ENCODE data around the gene DNPH1. TPM values are rescaled to one million over a fixed set of nuclear protein-coding genes. Genes with fewer than 3 reads are reported as not detected.

The DNPH1 gene
- total and polyA plus RNA-seq, 10 of the 15 experiments (the other 5 are each of a cell fraction or from before 2014, with no cell fraction given): 7.0 to 136 (median 67.7) TPM

DNA sequence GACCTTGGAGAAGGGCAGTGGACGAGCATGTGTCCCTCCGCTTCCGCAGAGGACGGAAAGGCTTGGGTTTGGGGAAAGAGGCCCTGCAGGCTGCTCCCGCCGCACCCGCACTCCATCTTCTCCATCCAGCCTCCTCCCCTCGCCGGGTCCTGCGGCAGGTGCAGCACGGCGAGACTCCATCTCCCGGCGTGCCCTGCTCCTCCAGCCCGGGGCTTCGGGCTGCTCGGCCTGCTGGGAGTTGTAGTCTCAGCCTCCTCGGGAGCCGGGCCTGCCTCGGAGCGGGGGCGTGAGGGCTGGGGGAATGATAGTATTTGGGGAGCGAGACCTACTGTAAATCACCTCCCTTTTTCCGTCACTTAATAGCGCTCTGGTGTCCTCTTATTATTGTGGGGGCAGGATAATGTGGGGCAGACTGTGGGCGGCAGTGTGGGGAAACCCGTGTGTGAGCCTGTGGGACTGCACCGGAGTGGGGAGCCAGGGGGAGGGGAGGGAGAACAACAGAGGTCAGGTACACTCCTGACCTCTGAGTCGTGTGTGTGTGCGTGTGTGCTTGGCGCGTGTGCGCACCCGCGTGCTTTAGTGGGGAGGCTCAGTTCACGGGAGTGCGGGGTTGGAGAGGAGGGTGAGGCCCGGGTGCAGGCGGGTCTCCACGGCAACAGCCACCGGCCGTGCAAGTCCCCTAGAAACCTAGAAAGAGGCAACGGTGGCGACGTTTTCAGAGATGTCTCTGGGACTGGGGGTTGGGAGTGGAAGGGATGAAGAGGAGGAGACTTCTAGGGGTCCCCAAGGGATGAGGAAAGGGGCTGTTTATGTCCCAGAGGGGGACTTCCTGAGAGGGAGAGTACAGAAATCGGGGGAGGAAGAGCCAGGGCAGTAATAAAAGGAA lies 18.1 kb upstream of the DNPH1 start (continued):
- TF ChIP-seq, protein P1, sequence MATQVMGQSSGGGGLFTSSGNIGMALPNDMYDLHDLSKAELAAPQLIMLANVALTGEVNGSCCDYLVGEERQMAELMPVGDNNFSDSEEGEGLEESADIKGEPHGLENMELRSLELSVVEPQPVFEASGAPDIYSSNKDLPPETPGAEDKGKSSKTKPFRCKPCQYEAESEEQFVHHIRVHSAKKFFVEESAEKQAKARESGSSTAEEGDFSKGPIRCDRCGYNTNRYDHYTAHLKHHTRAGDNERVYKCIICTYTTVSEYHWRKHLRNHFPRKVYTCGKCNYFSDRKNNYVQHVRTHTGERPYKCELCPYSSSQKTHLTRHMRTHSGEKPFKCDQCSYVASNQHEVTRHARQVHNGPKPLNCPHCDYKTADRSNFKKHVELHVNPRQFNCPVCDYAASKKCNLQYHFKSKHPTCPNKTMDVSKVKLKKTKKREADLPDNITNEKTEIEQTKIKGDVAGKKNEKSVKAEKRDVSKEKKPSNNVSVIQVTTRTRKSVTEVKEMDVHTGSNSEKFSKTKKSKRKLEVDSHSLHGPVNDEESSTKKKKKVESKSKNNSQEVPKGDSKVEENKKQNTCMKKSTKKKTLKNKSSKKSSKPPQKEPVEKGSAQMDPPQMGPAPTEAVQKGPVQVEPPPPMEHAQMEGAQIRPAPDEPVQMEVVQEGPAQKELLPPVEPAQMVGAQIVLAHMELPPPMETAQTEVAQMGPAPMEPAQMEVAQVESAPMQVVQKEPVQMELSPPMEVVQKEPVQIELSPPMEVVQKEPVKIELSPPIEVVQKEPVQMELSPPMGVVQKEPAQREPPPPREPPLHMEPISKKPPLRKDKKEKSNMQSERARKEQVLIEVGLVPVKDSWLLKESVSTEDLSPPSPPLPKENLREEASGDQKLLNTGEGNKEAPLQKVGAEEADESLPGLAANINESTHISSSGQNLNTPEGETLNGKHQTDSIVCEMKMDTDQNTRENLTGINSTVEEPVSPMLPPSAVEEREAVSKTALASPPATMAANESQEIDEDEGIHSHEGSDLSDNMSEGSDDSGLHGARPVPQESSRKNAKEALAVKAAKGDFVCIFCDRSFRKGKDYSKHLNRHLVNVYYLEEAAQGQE (IDR thresholded peaks at IDR 0.05; ENCODE audit: low read depth, low read length): no peak
- TF ChIP-seq STAT1 (conservative IDR thresholded peaks at IDR 0.05) (no peak), IRF4 (IDR thresholded peaks at IDR 0.05; ENCODE audit: low read depth, low read length) (0 out of 2 replicates have a peak, but pooled peaks have one; percentile 4), ZBED1 (IDR thresholded peaks at IDR 0.05; ENCODE audit: borderline replicate concordance) (no peak), NR2F1 (conservative IDR thresholded peaks at IDR 0.05) (peak; percentile 99), BCL11A (IDR thresholded peaks at IDR 0.05; ENCODE audit: low read depth, low read length) (no peak), CHD2 (IDR thresholded peaks at IDR 0.05; ENCODE audit: borderline replicate concordance, low read depth, low read length) (peak; percentile 67), EGR1 (IDR thresholded peaks at IDR 0.05; ENCODE audit: borderline replicate concordance in 1 of 2, low read depth in 2 of 2, low read length in 2 of 2) (peak in 1 of 2 experiments; percentile 96; a peak in 2 of 3 replicates), NR2C1 (IDR thresholded peaks at IDR 0.05) (peak; percentile 74), CREB1 (IDR thresholded peaks at IDR 0.05; ENCODE audit: low read depth) (0 out of 2 replicates have a peak, but pooled peaks have one; percentile 46), BHLHE40 (IDR thresholded peaks at IDR 0.05; ENCODE audit: borderline replicate concordance in 1 of 2, low read depth in 2 of 2, low read length in 1 of 2) (peak; percentile 46 to 83)
- TF ChIP-seq, protein P2, sequence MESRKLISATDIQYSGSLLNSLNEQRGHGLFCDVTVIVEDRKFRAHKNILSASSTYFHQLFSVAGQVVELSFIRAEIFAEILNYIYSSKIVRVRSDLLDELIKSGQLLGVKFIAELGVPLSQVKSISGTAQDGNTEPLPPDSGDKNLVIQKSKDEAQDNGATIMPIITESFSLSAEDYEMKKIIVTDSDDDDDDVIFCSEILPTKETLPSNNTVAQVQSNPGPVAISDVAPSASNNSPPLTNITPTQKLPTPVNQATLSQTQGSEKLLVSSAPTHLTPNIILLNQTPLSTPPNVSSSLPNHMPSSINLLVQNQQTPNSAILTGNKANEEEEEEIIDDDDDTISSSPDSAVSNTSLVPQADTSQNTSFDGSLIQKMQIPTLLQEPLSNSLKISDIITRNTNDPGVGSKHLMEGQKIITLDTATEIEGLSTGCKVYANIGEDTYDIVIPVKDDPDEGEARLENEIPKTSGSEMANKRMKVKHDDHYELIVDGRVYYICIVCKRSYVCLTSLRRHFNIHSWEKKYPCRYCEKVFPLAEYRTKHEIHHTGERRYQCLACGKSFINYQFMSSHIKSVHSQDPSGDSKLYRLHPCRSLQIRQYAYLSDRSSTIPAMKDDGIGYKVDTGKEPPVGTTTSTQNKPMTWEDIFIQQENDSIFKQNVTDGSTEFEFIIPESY (IDR thresholded peaks at IDR 0.05): no peak
- TF ChIP-seq, protein P3, sequence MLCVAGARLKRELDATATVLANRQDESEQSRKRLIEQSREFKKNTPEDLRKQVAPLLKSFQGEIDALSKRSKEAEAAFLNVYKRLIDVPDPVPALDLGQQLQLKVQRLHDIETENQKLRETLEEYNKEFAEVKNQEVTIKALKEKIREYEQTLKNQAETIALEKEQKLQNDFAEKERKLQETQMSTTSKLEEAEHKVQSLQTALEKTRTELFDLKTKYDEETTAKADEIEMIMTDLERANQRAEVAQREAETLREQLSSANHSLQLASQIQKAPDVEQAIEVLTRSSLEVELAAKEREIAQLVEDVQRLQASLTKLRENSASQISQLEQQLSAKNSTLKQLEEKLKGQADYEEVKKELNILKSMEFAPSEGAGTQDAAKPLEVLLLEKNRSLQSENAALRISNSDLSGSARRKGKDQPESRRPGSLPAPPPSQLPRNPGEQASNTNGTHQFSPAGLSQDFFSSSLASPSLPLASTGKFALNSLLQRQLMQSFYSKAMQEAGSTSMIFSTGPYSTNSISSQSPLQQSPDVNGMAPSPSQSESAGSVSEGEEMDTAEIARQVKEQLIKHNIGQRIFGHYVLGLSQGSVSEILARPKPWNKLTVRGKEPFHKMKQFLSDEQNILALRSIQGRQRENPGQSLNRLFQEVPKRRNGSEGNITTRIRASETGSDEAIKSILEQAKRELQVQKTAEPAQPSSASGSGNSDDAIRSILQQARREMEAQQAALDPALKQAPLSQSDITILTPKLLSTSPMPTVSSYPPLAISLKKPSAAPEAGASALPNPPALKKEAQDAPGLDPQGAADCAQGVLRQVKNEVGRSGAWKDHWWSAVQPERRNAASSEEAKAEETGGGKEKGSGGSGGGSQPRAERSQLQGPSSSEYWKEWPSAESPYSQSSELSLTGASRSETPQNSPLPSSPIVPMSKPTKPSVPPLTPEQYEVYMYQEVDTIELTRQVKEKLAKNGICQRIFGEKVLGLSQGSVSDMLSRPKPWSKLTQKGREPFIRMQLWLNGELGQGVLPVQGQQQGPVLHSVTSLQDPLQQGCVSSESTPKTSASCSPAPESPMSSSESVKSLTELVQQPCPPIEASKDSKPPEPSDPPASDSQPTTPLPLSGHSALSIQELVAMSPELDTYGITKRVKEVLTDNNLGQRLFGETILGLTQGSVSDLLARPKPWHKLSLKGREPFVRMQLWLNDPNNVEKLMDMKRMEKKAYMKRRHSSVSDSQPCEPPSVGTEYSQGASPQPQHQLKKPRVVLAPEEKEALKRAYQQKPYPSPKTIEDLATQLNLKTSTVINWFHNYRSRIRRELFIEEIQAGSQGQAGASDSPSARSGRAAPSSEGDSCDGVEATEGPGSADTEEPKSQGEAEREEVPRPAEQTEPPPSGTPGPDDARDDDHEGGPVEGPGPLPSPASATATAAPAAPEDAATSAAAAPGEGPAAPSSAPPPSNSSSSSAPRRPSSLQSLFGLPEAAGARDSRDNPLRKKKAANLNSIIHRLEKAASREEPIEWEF (IDR thresholded peaks at IDR 0.05; ENCODE audit: insufficient replicate concordance, low read depth, low read length): no peak
- TF ChIP-seq, protein P4, sequence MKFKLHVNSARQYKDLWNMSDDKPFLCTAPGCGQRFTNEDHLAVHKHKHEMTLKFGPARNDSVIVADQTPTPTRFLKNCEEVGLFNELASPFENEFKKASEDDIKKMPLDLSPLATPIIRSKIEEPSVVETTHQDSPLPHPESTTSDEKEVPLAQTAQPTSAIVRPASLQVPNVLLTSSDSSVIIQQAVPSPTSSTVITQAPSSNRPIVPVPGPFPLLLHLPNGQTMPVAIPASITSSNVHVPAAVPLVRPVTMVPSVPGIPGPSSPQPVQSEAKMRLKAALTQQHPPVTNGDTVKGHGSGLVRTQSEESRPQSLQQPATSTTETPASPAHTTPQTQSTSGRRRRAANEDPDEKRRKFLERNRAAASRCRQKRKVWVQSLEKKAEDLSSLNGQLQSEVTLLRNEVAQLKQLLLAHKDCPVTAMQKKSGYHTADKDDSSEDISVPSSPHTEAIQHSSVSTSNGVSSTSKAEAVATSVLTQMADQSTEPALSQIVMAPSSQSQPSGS (IDR thresholded peaks at IDR 0.05; ENCODE audit: low read length): no peak
